ENCODE results near the gene TMEM40.

Gene TMEM40

DNA sequence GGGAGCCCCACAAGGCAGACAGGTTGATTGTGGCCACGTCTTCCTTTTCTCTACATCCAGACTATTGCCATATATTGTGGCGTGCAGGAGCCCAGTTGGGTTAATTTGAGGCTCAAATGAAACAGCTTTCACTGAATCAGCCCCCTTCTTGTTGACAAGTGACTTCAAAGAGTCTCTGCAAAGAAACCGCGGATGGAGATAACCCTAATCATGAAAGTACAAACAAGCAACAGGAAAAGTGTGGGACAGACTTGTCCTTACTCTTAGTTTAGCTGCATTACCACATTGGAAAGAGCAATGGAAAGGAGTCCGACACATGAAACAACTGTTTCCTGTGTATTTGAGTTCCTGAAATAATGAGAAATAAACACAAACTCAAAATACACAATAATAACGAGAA, 3.3 kb downstream of the TMEM40 start:
- H3K4me3 ChIP-seq (ENCODE audit: low read depth in 1 of 2, low read length in 2 of 2), result no peak overlapping the region
- H3K9ac ChIP-seq (ENCODE audit: low read depth, low read length), result no peak overlapping the region
- no peak overlapping the region for H2AFZ ChIP-seq (ENCODE audit: low read depth, low read length)
- H3K4me1 ChIP-seq (ENCODE audit: insufficient read depth, low read length), result no peaks in the 10 kb centered on the region
- H3K79me2 ChIP-seq (ENCODE audit: insufficient read depth, low read length), result no peaks in the 10 kb centered on the region
- no peaks in the 10 kb centered on the region for H3K36me3 ChIP-seq (ENCODE audit: insufficient read depth, low read length)
- no peak for TF ChIP-seq EZH2 (IDR thresholded peaks at IDR 0.05; ENCODE audit: borderline replicate concordance, low read depth, low read length, severe bottlenecking)
- TF ChIP-seq CTCF (IDR thresholded peaks at IDR 0.05; ENCODE audit: borderline replicate concordance, extremely low read depth, low read length, poor library complexity, severe bottlenecking), result no peak
- H3K27ac ChIP-seq (ENCODE audit: low read length), result no peak overlapping the region
- no peaks in the 10 kb centered on the region for H3K27me3 ChIP-seq (ENCODE audit: insufficient read depth, low read length, poor library complexity)
- H3K4me2 ChIP-seq (ENCODE audit: insufficient read depth, low read length), result no peak overlapping the region
- no peak for DNase-seq
- no peaks in the 10 kb centered on the region for H3K9me3 ChIP-seq (ENCODE audit: insufficient read depth, low read length, severe bottlenecking)
- ATAC-seq (ENCODE audit: insufficient read depth, low read depth), result no peak
- H4K20me1 ChIP-seq (ENCODE audit: insufficient read depth, low read length), result no peaks in the 10 kb centered on the region

DNA sequence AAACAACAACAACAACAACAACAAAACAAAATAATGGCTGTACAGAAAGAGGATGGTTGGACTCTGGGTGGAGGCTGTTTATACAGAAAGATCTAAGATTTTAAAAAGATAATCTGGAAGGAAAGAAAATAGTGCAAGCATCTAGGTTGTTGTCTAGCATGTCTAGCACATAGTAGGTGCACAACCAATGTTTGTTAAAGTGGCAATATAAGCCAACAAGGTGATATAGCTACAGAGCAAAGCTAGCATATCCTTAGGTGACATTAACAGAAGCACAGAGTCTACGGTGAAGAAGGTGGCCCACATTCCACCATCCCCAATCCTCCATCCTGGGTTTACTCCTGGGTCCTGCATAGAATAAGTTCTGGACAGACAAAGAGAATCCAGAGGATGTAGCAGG, 4.7 kb downstream of the TMEM40 start:
- Histone ChIP-seq H3K36me3 (ENCODE audit: insufficient read depth, low read length) (no peaks in the 10 kb centered on the region), H3K9ac (ENCODE audit: low read depth, low read length) (no peak overlapping the region), H3K9me3 (ENCODE audit: insufficient read depth, low read length, severe bottlenecking) (no peaks in the 10 kb centered on the region), H4K20me1 (ENCODE audit: insufficient read depth, low read length) (no peaks in the 10 kb centered on the region), H3K4me2 (ENCODE audit: insufficient read depth, low read length) (no peak overlapping the region), H3K27ac (ENCODE audit: low read length) (no peak overlapping the region), H3K4me1 (ENCODE audit: insufficient read depth, low read length) (no peaks in the 10 kb centered on the region), H3K79me2 (ENCODE audit: insufficient read depth, low read length) (no peaks in the 10 kb centered on the region), H3K4me3 (ENCODE audit: low read depth in 1 of 2, low read length in 2 of 2) (no peak overlapping the region), H3K27me3 (ENCODE audit: insufficient read depth, low read length, poor library complexity) (no peaks in the 10 kb centered on the region), H2AFZ (ENCODE audit: low read depth, low read length) (no peak overlapping the region)
- ATAC-seq (ENCODE audit: insufficient read depth, low read depth) (no peak), DNase-seq (no peak)
- TF ChIP-seq EZH2 (IDR thresholded peaks at IDR 0.05; ENCODE audit: borderline replicate concordance, low read depth, low read length, severe bottlenecking) (no peak), CTCF (IDR thresholded peaks at IDR 0.05; ENCODE audit: borderline replicate concordance, extremely low read depth, low read length, poor library complexity, severe bottlenecking) (no peak)

DNA sequence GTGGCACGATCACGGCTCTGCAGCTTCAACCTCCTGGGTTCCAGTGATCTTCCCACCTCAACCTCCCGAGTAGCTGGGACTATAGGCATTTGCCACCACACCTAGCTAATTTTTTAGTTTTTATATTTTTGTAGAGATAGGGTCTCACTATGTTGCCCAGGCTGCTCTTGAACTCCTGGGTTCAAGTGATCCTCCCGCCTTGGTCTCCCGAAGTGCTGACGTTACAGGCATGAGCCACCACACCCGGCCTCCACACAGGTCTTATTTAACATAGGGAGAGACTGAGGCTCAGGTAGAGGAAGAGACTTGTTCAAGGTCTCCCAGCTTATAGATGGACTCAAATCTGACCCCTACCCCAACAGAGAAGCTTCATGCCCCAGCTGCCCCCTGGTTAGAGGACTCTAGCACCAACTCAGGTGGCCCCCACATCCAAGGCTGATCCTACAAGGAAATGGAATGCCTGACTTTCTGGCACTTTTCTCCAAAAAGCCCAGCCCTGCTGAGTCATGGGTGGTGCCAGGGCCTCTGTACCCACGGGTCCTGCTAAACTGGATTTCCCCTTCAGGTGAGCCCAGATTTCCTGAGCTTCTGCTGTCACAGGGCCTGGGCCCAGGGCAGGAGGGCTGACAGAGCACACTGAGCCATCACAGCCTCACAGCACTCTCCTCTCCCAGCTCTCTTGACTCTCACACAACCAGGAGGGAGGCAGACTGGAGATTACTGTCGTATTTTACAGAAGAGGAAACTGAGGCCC, 5.6 kb downstream of the TMEM40 start:
- H4K20me1 ChIP-seq (ENCODE audit: insufficient read depth, low read length), result no peaks in the 10 kb centered on the region
- DNase-seq (no peak), ATAC-seq (ENCODE audit: insufficient read depth, low read depth) (no peak)
- H3K36me3 ChIP-seq (ENCODE audit: insufficient read depth, low read length), result no peaks in the 10 kb centered on the region
- no peak overlapping the region for H2AFZ ChIP-seq (ENCODE audit: low read depth, low read length)
- no peaks in the 10 kb centered on the region for H3K79me2 ChIP-seq (ENCODE audit: insufficient read depth, low read length)
- H3K4me1 ChIP-seq (ENCODE audit: insufficient read depth, low read length), result no peaks in the 10 kb centered on the region
- H3K27me3 ChIP-seq (ENCODE audit: insufficient read depth, low read length, poor library complexity), result no peaks in the 10 kb centered on the region
- H3K4me3 ChIP-seq (ENCODE audit: low read depth in 1 of 2, low read length in 2 of 2), result no peak overlapping the region
- TF ChIP-seq CTCF (IDR thresholded peaks at IDR 0.05; ENCODE audit: borderline replicate concordance, extremely low read depth, low read length, poor library complexity, severe bottlenecking) (no peak), EZH2 (IDR thresholded peaks at IDR 0.05; ENCODE audit: borderline replicate concordance, low read depth, low read length, severe bottlenecking) (no peak)
- H3K9me3 ChIP-seq (ENCODE audit: insufficient read depth, low read length, severe bottlenecking), result no peaks in the 10 kb centered on the region
- no peak overlapping the region for H3K4me2 ChIP-seq (ENCODE audit: insufficient read depth, low read length)
- no peak overlapping the region for H3K27ac ChIP-seq (ENCODE audit: low read length)
- no peak overlapping the region for H3K9ac ChIP-seq (ENCODE audit: low read depth, low read length)
